ENCODE results near the gene CIP2A.

DNA sequence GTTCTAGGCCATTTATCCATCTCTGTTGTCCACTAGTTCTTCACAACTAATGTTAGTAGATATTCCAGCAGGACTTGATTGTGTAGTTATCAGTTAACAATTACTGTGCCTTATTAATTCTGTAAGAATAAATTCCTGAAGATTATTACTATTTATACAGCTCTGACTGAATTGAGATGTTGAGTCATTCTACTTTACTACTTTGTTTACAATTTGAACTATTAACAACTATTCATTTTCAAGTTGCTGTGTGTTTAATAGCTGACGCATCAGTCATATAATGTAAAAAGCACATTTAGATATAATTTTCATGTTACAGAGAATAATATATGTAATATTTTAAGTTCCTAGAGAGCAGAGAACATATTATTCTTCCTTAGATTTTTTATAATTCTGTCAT lies 21.4 kb upstream of the CIP2A start:
- TF ChIP-seq, protein P1, sequence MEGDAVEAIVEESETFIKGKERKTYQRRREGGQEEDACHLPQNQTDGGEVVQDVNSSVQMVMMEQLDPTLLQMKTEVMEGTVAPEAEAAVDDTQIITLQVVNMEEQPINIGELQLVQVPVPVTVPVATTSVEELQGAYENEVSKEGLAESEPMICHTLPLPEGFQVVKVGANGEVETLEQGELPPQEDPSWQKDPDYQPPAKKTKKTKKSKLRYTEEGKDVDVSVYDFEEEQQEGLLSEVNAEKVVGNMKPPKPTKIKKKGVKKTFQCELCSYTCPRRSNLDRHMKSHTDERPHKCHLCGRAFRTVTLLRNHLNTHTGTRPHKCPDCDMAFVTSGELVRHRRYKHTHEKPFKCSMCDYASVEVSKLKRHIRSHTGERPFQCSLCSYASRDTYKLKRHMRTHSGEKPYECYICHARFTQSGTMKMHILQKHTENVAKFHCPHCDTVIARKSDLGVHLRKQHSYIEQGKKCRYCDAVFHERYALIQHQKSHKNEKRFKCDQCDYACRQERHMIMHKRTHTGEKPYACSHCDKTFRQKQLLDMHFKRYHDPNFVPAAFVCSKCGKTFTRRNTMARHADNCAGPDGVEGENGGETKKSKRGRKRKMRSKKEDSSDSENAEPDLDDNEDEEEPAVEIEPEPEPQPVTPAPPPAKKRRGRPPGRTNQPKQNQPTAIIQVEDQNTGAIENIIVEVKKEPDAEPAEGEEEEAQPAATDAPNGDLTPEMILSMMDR (conservative IDR thresholded peaks at IDR 0.05 in 1 of 2, IDR thresholded peaks at IDR 0.05 in 1 of 2; ENCODE audit: low read depth in 1 of 2, low read length in 2 of 2): no peak
- TF ChIP-seq EZH2 (IDR thresholded peaks at IDR 0.05; ENCODE audit: low read length, missing control alignments): no peak

Data from fibroblast of lung (primary cell).